Amniotic epithelial cell (primary cell): ENCODE measurements around the gene PIBF1.
"Not testable (repeated sequence)": the region's sequence is repeated elsewhere in the genome, so short reads cannot be mapped to it uniquely, and the experiment has no call there.

ENCODE experiments used
- DNase-seq: peaks from one replicate; pipeline ENCODE4 v3.0.0-alpha.2; 2010; ENCODE audit warnings: low read depth

The PIBF1 gene

GRCh38 chr13:72820898-72821279, 39.0 kb downstream of the PIBF1 start:
- no peak for DNase-seq

- no peak for DNase-seq
Measured at GRCh38 chr13:72823081-72823480, 41.1 kb downstream of the PIBF1 start.

- no peak for DNase-seq
Measured at GRCh38 chr13:72823724-72824123, 41.8 kb downstream of the PIBF1 start.

- no peak for DNase-seq
Measured at GRCh38 chr13:72834601-72835000, 52.7 kb downstream of the PIBF1 start.

- peak; percentile 37 for DNase-seq
Measured at GRCh38 chr13:72839831-72840426, 58.0 kb downstream of the PIBF1 start.

- no peak for DNase-seq
Measured at GRCh38 chr13:72842991-72843390, 61.1 kb downstream of the PIBF1 start.

GRCh38 chr13:72845148-72845547, 63.2 kb downstream of the PIBF1 start:
- not testable (repeated sequence) for DNase-seq

- no peak for DNase-seq
Measured at GRCh38 chr13:72849571-72849970, 67.6 kb downstream of the PIBF1 start.

- no peak for DNase-seq
Measured at GRCh38 chr13:72850959-72851677, 69.2 kb downstream of the PIBF1 start.

- DNase-seq = no peak
Measured at GRCh38 chr13:72851678-72852014, 69.7 kb downstream of the PIBF1 start.

GRCh38 chr13:72852207-72852606, 70.3 kb downstream of the PIBF1 start:
- no peak for DNase-seq

- peak; percentile 62 for DNase-seq
Measured at GRCh38 chr13:72853000-72853399, 71.1 kb downstream of the PIBF1 start.

GRCh38 chr13:72864142-72865011, 82.4 kb downstream of the PIBF1 start:
- peak; percentile 10 for DNase-seq

GRCh38 chr13:72868229-72868628, 86.3 kb downstream of the PIBF1 start:
- no peak for DNase-seq

GRCh38 chr13:72875233-72875632, 93.3 kb downstream of the PIBF1 start:
- peak; percentile 66 for DNase-seq

GRCh38 chr13:72884101-72884500, 102.2 kb downstream of the PIBF1 start:
- DNase-seq = no peak

- DNase-seq = peak; percentile 51
Measured at GRCh38 chr13:72886272-72887067, 104.5 kb downstream of the PIBF1 start.

- DNase-seq = no peak
Measured at GRCh38 chr13:72889495-72889894, 107.6 kb downstream of the PIBF1 start.

- DNase-seq = no peak
Measured at GRCh38 chr13:72890546-72890945, 108.6 kb downstream of the PIBF1 start.

- no peak for DNase-seq
Measured at GRCh38 chr13:72891423-72891822, 109.5 kb downstream of the PIBF1 start.

GRCh38 chr13:72896869-72897268, 114.9 kb downstream of the PIBF1 start:
- DNase-seq = no peak

GRCh38 chr13:72901546-72901945, 119.6 kb downstream of the PIBF1 start:
- DNase-seq = not testable (repeated sequence)
